ENCODE results near the gene SCFD2. TPM values are rescaled to one million over a fixed set of nuclear protein-coding genes. Genes with fewer than 3 reads are reported as not detected.

The SCFD2 gene
- total and polyA plus RNA-seq, 2 of the 8 experiments (the other 6 are each of a cell fraction or from before 2014, with no cell fraction given), result 6.2 to 10.2 TPM

DNA sequence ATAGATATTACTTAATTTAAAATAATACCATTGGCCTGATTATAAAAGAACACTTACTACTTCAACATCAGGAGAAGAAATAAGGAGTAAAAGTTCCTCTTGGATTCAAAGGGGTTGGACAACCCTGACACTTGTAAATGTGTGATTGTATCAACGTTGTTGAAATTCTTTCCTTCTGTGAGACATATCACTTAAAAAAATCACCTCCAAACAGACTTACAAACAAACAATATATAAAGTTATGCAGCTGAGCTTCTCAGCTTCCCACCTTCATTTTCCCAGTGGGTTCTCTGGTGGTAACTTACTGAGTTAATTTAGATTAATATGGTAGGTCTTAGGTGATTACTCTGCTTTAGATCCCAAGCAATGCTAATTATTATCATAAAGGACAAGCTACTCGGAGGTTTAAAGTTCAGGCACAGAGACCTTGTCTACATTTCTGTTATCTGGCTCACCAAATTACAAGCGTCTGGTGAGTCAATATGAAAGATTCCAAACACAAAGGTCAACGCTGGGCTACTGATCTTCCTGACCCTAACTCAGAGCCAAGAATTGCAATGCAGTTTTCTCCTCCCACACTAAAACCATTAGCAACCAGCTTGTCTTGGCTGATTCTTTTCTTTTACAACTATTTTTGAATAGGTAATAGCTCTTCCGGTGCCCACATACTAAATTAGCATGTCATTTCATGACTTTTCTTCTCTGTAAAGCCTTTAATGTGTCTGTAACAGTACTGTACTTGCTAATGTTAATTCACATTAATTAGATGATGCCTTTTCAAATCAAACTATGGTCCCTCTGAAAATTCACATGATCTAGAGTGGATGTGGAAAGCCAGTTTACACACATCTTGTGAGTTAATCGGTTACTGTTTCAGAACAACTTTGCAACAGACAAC is 346.1 kb downstream of the SCFD2 start:
- H3K9ac ChIP-seq (replicated peaks in 1 of 4; ENCODE audit: extremely low read depth in 1 of 4, low read depth in 3 of 4, low read length in 3 of 4), result no peak overlapping the region
- no peak overlapping the region for H2BK120ac ChIP-seq (replicated peaks; ENCODE audit: low read depth, low read length)
- CTCF ChIA-PET (ENCODE audit: partially characterized antibody), result interaction anchor here (0.6 kb wide), 1 partner anchor 1202 kb away, joined by 5 read pairs; no protein-coding TSS in a partner anchor

More for the DNA sequence above, 346.1 kb downstream of the SCFD2 start:
- Histone ChIP-seq H4K5ac (ENCODE audit: insufficient read length, low read depth, low read length) (no peak overlapping the region), H4K20me1 (replicated peaks in 1 of 2; ENCODE audit: control insufficient read depth in 1 of 2, insufficient read depth in 2 of 2, low read length in 2 of 2) (no peaks in the 10 kb centered on the region), H2BK5ac (ENCODE audit: low read depth, low read length) (no peak overlapping the region), H3K4me3 (ENCODE audit: extremely low read depth in 1 of 4, insufficient read depth in 2 of 4, low read depth in 3 of 4, low read length in 4 of 4) (no peak overlapping the region), H3K4me2 (ENCODE audit: insufficient read depth in 1 of 2, low read depth in 2 of 2, low read length in 2 of 2) (no peak overlapping the region), H3K9me3 (ENCODE audit: insufficient read depth in 2 of 2, low read depth in 1 of 2, low read length in 1 of 2) (no peaks in the 10 kb centered on the region), H2BK20ac (ENCODE audit: low read length) (no peak overlapping the region), H3K4me1 (replicated peaks in 1 of 4; ENCODE audit: control insufficient read depth in 3 of 4, insufficient read depth in 4 of 4, low read length in 3 of 4) (no peaks in the 10 kb centered on the region), H3K4ac (replicated peaks; ENCODE audit: insufficient read length, low read depth, low read length) (no peak overlapping the region), H2BK15ac (ENCODE audit: low read length) (no peak overlapping the region), H3K18ac (ENCODE audit: extremely low read depth, low read length) (no peak overlapping the region), H3K14ac (ENCODE audit: insufficient read length) (no peak overlapping the region), H3K79me1 (ENCODE audit: low read depth, low read length) (no peaks in the 10 kb centered on the region), H4K91ac (replicated peaks; ENCODE audit: insufficient read length, low read length) (no peak overlapping the region), H3K23me2 (ENCODE audit: low read depth, low read length) (no peaks in the 10 kb centered on the region), H3K23ac (ENCODE audit: insufficient read length) (no peak overlapping the region), H3K36me3 (ENCODE audit: control insufficient read depth in 2 of 4, insufficient read depth in 4 of 4, low read length in 3 of 4) (no peaks in the 10 kb centered on the region), H3K79me2 (ENCODE audit: control insufficient read depth in 1 of 2, insufficient read depth in 2 of 2, low read length in 2 of 2) (no peaks in the 10 kb centered on the region; a peak in 1 of 4 replicates), H2BK12ac (ENCODE audit: low read depth, low read length) (no peak overlapping the region), H3K27me3 (replicated peaks in 1 of 4; ENCODE audit: control insufficient read depth in 3 of 4, extremely low read depth in 1 of 4, insufficient read depth in 3 of 4, low read length in 3 of 4) (no peaks in the 10 kb centered on the region), H3K56ac (replicated peaks; ENCODE audit: insufficient read length, low read depth, low read length) (no peak overlapping the region), H3K27ac (ENCODE audit: low read depth, low read length) (no peak overlapping the region), H2AFZ (ENCODE audit: low read length) (no peak overlapping the region), H4K8ac (ENCODE audit: extremely low read depth, insufficient read depth, low read length) (no peak overlapping the region), H2AK5ac (ENCODE audit: low read depth, low read length) (no peak overlapping the region)
- POLR2A ChIA-PET (ENCODE audit: partially characterized antibody), result interaction anchor here (1.0 kb wide), 1 partner anchor 132 kb away, joined by 3 read pairs; no protein-coding TSS in a partner anchor
- no peak for TF ChIP-seq USF2 (IDR thresholded peaks at IDR 0.05; ENCODE audit: low read length)
- no peak for TF ChIP-seq SIX5 (IDR thresholded peaks at IDR 0.05; ENCODE audit: low read depth, low read length)
- TF ChIP-seq RBBP5 (IDR thresholded peaks at IDR 0.05; ENCODE audit: borderline replicate concordance, low read depth, low read length), result no peak
- WGBS, 2 experiments (ENCODE audit: extremely low coverage in 1 of 2, insufficient coverage in 1 of 2, insufficient read length in 1 of 2, insufficient replicate concordance in 2 of 2, low coverage in 1 of 2, low lambda C conversion rate in 2 of 2, missing lambda C conversion rate in 1 of 2), result 87% methylated on average over 6 of the region's 6 CpGs; no CpG with 5 or more reads in 1 of the 2 experiments
- FAIRE-seq (no peak), DNase-seq (ENCODE audit: low read depth in 1 of 2, low spot score in 2 of 2) (no peak)

Data from H1 (cell line).